Testis (tissue), 2 donors: Measurements from ENCODE around the gene KCNK18.

Source experiments
- CTCF ChIP-seq, 3 experiments: fragments of 450-650 bp in 2 of 3; fragments of 200-600 bp in 1 of 3; sonication (generic) in 1 of 3; IDR thresholded peaks; one replicate each; pipeline ENCODE4 v1.5.1; 2016 to 2019; ENCODE audit warnings: antibody characterized with exemption in 3 of 3, mild to moderate bottlenecking in 2 of 3, moderate library complexity in 1 of 3
- POLR2A ChIP-seq: fragments of 450-650 bp; IDR thresholded peaks from one replicate; pipeline ENCODE4 v1.6.1; 2017; ENCODE audit warnings: antibody characterized with exemption, mild to moderate bottlenecking, moderate library complexity

- TF ChIP-seq CTCF (IDR thresholded peaks at IDR 0.05), result no peak
- no peak for TF ChIP-seq POLR2A
These were observed 26.6 kb downstream of the KCNK18 start for GRCh38 chr10:117223693-117224430.
